HG03066 (cell line): ENCODE data around the gene SLC25A17.
"Not testable (repeated sequence)": the region's sequence is repeated elsewhere in the genome, so short reads cannot be mapped to it uniquely, and the experiment has no call there.

Experiments
- ATAC-seq: cut with Tn5 transposase; IDR thresholded peaks from one replicate; pipeline ENCODE4 v1.9.1; 2021; ENCODE audit warnings: low read depth; ENCODE audit not compliant: unreplicated experiment

Gene SLC25A17

GRCh38 chr22:40759294-40759840 lies 59.8 kb downstream of the SLC25A17 start:
- ATAC-seq: no peak

GRCh38 chr22:40758851-40759250 lies 60.3 kb downstream of the SLC25A17 start:
- not testable (repeated sequence) for ATAC-seq

GRCh38 chr22:40758390-40758789 lies 60.8 kb downstream of the SLC25A17 start:
- no peak for ATAC-seq

- no peak for ATAC-seq
Measured at GRCh38 chr22:40757071-40757470, 62.1 kb downstream of the SLC25A17 start.

GRCh38 chr22:40753114-40753513 lies 66.0 kb downstream of the SLC25A17 start:
- no peak for ATAC-seq

GRCh38 chr22:40751250-40751649 lies 67.9 kb downstream of the SLC25A17 start:
- ATAC-seq: no peak

- ATAC-seq: no peak
Measured at GRCh38 chr22:40749829-40750228, 69.3 kb downstream of the SLC25A17 start.

GRCh38 chr22:40748388-40749355 lies 70.5 kb downstream of the SLC25A17 start:
- no peak for ATAC-seq

GRCh38 chr22:40747361-40747760 lies 71.8 kb downstream of the SLC25A17 start:
- no peak for ATAC-seq

GRCh38 chr22:40746428-40747220 lies 72.5 kb downstream of the SLC25A17 start:
- ATAC-seq: no peak

GRCh38 chr22:40743768-40744167 lies 75.4 kb downstream of the SLC25A17 start:
- no peak for ATAC-seq

- ATAC-seq: no peak
Measured at GRCh38 chr22:40741116-40741515, 78.0 kb downstream of the SLC25A17 start.

GRCh38 chr22:40739721-40740120 lies 79.4 kb downstream of the SLC25A17 start:
- ATAC-seq: no peak

- ATAC-seq: no peak
Measured at GRCh38 chr22:40733919-40734318, 85.2 kb downstream of the SLC25A17 start.

GRCh38 chr22:40732999-40733292 lies 86.2 kb downstream of the SLC25A17 start:
- no peak for ATAC-seq

- ATAC-seq: no peak
Measured at GRCh38 chr22:40729284-40729683, 89.9 kb downstream of the SLC25A17 start.

GRCh38 chr22:40728731-40729189 lies 90.4 kb downstream of the SLC25A17 start:
- no peak for ATAC-seq

GRCh38 chr22:40727964-40728615 lies 91.1 kb downstream of the SLC25A17 start:
- no peak for ATAC-seq

- no peak for ATAC-seq
Measured at GRCh38 chr22:40727070-40727963, 91.8 kb downstream of the SLC25A17 start.

- ATAC-seq: no peak
Measured at GRCh38 chr22:40726514-40726913, 92.6 kb downstream of the SLC25A17 start.
